Muscle layer of duodenum (tissue), 2 donors: Measurements from ENCODE around the gene TECPR1.

Source experiments
- H3K27ac ChIP-seq: one replicate; pipeline ENCODE4 v1.7.0; 2013; ENCODE audit warnings: mild to moderate bottlenecking, low read length
- H3K27me3 ChIP-seq: one replicate; pipeline ENCODE4 v1.7.0; 2013; ENCODE audit warnings: low read depth, mild to moderate bottlenecking, control low read depth, low read length
- H3K36me3 ChIP-seq, 2 donors: one replicate each; pipeline ENCODE4 v1.7.0; 2013; ENCODE audit warnings: low read length in 2 of 2, control low read depth in 1 of 2, mild to moderate bottlenecking in 1 of 2; ENCODE audit not compliant: insufficient read depth in 2 of 2, control insufficient read depth in 1 of 2
- H3K4me1 ChIP-seq, 2 donors: one replicate each; pipeline ENCODE4 v1.7.0; 2013; ENCODE audit warnings: low read length in 2 of 2, mild to moderate bottlenecking in 2 of 2, control low read depth in 1 of 2, moderate library complexity in 1 of 2; ENCODE audit not compliant: insufficient read depth in 2 of 2, control insufficient read depth in 1 of 2
- H3K4me3 ChIP-seq, 2 donors: one replicate each; pipeline ENCODE4 v1.7.0; 2013; ENCODE audit warnings: low read length in 2 of 2, low read depth in 1 of 2, mild to moderate bottlenecking in 1 of 2
- H3K9me3 ChIP-seq, 2 donors: one replicate each; pipeline ENCODE4 v1.7.0; 2013; ENCODE audit warnings: low read length in 2 of 2, control low read depth in 1 of 2, mild to moderate bottlenecking in 1 of 2; ENCODE audit not compliant: control insufficient read depth in 1 of 2
- donor health status: healthy.

Gene TECPR1

DNA sequence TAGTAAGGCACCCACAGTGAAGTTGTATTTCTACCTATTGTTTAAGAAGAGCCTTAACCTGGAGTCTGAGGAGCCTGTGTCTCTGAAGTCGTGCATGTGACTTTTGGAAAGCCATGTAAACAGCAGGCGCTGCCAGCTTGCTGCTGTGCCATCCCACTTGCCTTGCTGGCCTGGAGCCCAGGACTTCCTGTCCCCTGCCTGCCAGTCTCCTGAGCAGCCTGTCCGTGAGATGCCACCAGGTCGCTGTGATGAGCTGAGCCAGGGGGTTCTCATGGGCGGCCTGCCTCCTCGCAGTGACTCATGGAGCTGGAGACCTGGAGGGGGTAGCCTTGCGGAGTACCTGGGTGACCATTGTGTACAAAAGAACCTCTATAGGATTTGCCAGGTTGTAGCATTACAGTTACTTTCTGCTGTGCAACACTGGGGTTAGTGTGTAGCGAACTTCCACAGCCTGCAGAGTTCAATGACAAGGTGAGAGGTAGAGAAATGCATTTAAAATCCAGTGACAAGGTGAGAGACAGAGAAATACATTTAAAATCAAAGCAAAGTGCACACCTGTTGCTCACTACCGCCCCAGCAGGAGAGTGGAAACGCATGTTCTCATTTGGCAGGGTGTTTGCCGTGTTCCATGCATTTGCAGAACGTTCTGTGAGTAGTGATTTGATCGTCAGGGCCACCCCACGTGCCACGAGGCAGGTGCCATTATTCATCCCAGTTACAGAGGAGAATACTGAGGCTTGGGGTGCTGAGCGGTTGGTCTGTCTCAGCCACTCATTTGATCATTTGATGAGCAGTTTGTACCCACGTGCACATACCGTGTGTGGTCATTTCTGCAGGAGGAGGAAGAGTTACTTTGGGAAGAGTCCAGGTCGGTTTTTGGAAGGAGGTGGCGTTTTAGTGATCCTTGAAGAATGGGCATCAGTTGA is 77.4 kb downstream of the TECPR1 start:
- peaks cover 0 to 35% of the 10 kb centered on the region in 2 donors for H3K36me3 ChIP-seq
- no peaks in the 10 kb centered on the region for H3K27me3 ChIP-seq
- peaks cover 0 to 4% of the 10 kb centered on the region in 2 donors for H3K4me1 ChIP-seq
- H3K27ac ChIP-seq = no peak overlapping the region
- no peak overlapping the region for H3K4me3 ChIP-seq
- H3K9me3 ChIP-seq = no peaks in the 10 kb centered on the region

DNA sequence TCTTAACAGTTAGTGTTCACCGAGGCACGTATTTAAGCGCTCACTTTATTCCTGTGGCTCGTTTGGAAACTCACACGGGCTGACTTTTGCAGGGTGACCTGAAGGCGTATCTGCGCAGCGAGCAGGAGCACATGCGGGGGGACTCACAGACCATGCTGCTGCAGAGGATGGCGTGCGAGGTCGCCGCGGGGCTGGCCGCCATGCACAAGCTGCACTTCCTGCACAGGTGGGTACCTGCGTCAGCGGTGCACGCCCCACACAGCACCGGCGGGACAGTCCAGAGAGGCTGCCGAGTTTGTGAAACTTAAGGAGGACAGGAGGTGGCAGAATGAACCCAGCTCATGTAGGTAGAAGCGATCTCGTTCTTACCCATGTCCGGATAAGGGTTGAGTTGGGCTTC is 80.6 kb downstream of the TECPR1 start:
- Histone ChIP-seq H3K36me3 (peaks cover 0 to 27% of the 10 kb centered on the region in 2 donors), H3K27me3 (no peaks in the 10 kb centered on the region), H3K4me3 (no peak overlapping the region), H3K27ac (no peak overlapping the region), H3K9me3 (no peaks in the 10 kb centered on the region), H3K4me1 (peaks cover 0 to 11% of the 10 kb centered on the region in 2 donors)

DNA sequence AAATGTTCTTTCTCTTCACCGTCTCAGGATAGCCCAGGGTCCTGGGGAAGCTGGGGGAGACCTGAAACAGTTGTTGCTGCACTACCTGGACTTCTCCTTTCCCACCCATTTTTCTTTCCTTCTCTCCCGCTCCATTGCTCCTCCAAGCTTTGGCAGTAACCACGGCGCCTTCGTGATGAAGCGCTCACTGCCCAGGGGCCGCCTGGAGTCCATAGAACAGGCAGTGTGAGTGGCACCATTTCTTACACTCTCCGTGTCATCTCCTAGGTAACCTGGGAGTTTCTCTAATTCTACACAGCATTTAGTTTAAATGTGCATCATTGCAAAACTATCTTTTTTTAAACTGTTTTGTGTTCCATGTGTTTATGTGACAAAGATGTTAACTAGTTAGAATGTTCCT is 81.1 kb downstream of the TECPR1 start:
- no peaks in the 10 kb centered on the region for H3K27me3 ChIP-seq
- peaks cover 0 to 11% of the 10 kb centered on the region in 2 donors for H3K4me1 ChIP-seq
- no peak overlapping the region for H3K4me3 ChIP-seq
- H3K27ac ChIP-seq = no peak overlapping the region
- peaks cover 0 to 26% of the 10 kb centered on the region in 2 donors for H3K36me3 ChIP-seq
- no peaks in the 10 kb centered on the region for H3K9me3 ChIP-seq

DNA sequence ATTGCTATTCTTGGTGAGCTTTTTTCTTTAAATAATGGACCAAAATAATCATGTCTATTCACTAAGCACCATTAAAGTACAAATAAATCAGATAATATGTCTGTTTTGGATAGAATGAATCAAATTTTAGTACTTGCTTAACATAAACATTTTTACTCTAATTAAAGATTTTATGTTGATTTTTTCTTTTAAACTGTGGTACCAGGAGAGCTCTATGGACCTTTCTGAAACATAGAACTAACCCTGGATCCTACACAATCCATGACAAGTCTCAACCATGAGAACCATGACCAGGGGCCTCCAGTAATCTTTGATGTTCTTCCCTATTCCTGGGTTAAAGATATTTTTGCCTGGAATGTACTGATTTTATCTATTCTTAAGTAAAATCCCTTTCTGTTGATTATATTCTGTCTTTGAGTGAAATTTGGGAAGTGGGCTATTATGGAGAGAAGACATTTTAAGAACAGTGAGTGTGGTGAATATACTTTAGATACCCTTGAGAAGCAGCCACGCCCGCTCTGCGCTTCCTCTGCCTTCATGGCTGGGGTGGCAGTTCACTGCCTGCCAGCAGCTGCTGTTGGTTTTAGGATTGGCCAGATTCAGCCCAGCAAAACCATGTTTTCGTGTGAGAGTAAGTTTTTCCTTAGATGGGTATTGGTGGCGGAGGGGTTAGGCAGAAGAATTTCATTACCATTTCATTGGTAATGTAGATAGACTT is 83.0 kb downstream of the TECPR1 start:
- no peak overlapping the region for H3K27ac ChIP-seq
- no peak overlapping the region for H3K4me3 ChIP-seq
- H3K36me3 ChIP-seq = peaks cover 0 to 11% of the 10 kb centered on the region in 2 donors
- H3K9me3 ChIP-seq = no peaks in the 10 kb centered on the region
- H3K4me1 ChIP-seq = peaks cover 0 to 11% of the 10 kb centered on the region in 2 donors
- no peaks in the 10 kb centered on the region for H3K27me3 ChIP-seq

DNA sequence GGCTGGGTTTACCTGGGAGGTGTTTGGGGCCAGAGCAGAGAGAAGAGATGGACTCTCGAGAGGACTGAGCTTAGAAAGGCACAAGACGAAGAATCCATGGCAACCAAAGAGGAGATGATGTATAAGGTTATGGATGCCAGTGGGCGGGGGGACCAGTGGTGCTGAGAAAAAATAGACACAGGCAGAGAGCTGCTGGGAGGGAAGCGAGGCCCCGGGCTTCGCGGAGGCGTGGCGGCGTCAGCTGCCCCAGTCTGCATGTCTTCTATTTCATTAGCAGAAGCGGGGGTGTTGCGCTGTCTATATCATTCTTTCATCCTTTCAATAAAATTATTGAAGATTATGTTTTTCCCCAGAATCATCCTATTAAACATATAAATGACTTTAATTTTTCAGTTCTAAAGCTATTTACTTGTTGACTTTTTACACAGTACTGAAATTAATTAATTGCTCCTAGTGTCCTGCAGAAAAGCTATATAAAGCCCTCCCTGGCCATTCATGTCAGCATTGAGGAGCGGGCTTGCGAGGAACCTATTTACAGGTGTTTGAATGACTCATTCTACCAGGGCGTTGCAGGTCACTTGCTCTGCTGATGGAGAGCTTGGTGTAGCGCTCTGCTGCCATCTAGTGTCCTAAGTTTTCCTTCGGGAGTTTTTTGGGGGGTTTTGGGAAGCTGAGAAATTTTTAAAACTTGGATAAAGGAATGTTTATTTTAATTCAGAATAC is 83.7 kb downstream of the TECPR1 start:
- Histone ChIP-seq H3K27me3 (no peaks in the 10 kb centered on the region), H3K4me3 (no peak overlapping the region), H3K27ac (no peak overlapping the region), H3K36me3 (peaks cover 0 to 11% of the 10 kb centered on the region in 2 donors), H3K9me3 (no peaks in the 10 kb centered on the region), H3K4me1 (peaks cover 0 to 11% of the 10 kb centered on the region in 2 donors)

DNA sequence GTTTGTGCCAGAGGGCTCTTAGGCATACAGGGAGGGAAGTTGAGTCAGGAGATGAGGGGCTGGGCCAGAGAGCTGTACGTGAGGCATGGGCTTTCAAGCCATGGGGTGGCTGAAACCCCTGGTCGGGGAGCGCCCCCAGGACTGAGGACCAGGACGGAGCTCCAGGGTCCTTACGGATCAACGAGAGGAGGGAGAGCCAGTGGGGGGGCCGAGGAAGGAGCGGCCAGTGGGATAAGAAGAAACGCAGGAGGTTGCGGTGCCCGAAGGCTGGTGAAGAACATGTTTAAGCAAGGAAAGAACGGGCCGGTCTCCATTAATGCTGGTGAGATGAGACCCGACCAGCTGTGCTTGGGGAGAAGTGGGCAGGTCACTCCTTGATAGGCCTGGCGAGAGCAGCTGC is 84.4 kb downstream of the TECPR1 start:
- Histone ChIP-seq H3K4me1 (peaks cover 0 to 11% of the 10 kb centered on the region in 2 donors), H3K36me3 (peaks cover 0 to 11% of the 10 kb centered on the region in 2 donors)

DNA sequence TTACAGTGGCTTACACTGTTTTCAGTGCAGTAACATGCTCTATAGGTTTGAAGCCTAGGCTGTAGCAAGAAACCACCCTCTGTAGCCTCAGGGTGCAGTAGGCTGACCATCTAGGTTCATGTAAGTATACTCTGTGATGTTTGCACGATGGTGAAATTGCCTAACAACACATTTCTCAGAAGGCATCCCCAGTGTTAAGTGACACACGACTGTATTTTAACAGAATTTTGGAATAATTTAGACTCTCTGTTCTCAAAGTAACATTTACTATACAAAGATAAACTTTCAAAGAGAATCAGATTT is 85.4 kb downstream of the TECPR1 start:
- no peak overlapping the region for H3K4me3 ChIP-seq
- H3K27me3 ChIP-seq = no peaks in the 10 kb centered on the region
- no peak overlapping the region for H3K27ac ChIP-seq

More for the DNA sequence above, 84.4 kb downstream of the TECPR1 start:
- Histone ChIP-seq H3K27me3 (no peaks in the 10 kb centered on the region), H3K9me3 (no peaks in the 10 kb centered on the region), H3K4me3 (no peak overlapping the region), H3K27ac (no peak overlapping the region)

DNA sequence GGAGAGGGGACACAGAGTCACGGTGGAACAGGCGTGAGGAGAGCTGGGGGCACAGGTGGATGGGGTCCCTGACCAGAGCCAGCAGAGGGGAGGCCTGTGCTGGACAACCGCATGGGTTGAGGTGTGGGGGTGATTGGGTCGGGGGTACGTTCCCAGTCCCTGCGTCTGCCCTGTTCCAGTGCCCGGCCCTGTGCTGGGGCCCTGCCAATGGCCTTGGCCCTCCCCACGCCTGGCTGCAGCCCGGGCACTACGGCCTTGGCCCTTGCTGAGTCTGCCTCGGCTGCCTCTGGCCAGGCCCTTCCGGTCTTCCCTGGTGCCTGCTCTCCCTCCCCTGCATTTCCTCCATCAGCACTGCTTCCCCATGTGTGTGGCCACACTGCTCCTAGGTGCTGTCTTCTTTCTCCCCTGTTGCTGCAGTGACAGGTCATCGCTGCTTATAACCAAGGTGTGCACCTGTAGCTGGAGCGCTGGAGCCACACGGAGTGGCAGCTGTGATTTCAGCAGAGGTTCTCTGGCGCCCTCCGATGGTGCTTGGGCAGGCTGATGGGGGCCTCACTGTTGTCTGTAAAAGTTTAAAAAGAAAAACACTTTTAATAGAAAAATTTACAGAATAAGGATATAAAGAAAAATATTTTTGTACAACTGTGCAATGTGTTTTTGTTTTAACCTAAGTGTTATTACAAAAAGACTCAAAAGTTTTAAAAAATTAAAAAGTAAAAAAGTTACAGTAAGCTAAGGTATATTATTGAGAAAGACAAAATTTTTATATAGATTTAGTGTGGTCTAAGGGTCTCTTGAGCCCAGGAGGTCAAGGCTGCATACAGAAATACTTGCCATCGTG is 86.0 kb downstream of the TECPR1 start:
- H3K9me3 ChIP-seq = no peaks in the 10 kb centered on the region
- H3K4me3 ChIP-seq = no peak overlapping the region
- H3K27me3 ChIP-seq = no peaks in the 10 kb centered on the region
- H3K4me1 ChIP-seq = peaks cover 0 to 11% of the 10 kb centered on the region in 2 donors
- no peaks in the 10 kb centered on the region for H3K36me3 ChIP-seq
- no peak overlapping the region for H3K27ac ChIP-seq

More for the DNA sequence above, 85.4 kb downstream of the TECPR1 start:
- peaks cover 0 to 2% of the 10 kb centered on the region in 2 donors for H3K36me3 ChIP-seq
- peaks cover 0 to 11% of the 10 kb centered on the region in 2 donors for H3K4me1 ChIP-seq
- no peaks in the 10 kb centered on the region for H3K9me3 ChIP-seq
